Measurements from ENCODE around the gene SH3RF3.

SH3RF3 gene

DNA sequence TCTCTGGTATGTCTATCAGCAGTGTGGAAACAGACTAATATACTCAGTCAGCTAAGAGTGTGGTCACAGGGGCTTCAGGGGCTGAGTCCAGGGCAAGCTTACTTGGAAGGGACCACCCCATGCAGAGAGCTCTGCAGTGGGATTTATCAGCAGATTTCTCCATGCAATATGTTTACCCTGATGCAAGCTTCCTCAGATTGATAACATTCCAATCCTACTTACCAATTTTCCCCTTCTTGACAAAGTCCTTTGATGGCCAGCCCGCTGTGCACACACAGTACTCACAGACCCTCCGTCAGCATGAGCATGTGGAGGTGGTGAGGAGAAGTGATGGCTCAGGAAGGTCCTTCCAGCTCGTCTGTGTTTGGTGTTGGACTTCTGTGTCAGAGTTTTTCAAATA is 51.8 kb downstream of the SH3RF3 start:
- DNase-seq (ENCODE audit: low read depth in 2 of 2) = no peak

DNA sequence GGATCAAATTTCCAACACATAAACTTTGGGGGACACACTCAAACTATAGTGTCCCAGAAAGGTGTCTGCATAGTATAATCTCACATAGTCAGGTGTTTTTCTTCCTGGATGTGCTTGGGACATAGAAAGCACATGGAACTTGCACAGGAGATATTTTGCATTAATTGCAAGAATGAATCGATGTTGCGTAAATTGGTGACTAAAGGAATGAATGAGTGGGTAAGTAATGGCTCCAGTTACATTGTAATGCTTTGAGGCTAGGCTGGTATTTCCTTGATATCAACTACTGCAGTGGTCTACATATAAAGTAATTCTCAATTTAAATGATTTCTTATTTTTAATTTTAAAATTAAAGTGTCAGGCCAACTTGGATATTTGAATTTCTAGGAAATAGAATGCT is 53.4 kb downstream of the SH3RF3 start:
- DNase-seq (ENCODE audit: low read depth in 2 of 2) = no peak

- DNase-seq (ENCODE audit: low read depth in 2 of 2) = no peak
Measured at GRCh38 chr2:109183871-109184270, 54.9 kb downstream of the SH3RF3 start.

GRCh38 chr2:109184368-109184767 is 55.4 kb downstream of the SH3RF3 start:
- no peak for DNase-seq (ENCODE audit: low read depth in 2 of 2)

DNA sequence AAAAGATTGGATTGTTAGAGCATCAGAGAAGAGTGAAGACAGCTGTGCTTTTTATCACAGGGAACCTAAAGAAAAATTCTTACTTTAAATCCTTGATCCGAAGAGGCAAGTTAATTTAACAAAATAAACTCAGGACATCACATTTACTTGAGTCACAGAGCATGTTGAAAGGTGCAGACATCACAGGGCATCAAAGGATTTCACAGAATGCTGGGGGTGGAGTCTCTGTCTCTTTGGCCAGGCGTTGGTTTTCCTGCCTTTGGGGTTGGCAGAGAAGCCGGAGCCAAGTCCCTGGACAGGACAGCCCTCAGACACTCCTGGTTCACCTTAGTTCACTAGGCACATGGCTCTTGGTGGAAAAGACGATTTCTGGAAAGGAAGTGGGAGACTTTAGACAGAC is 56.3 kb downstream of the SH3RF3 start:
- DNase-seq (ENCODE audit: low read depth in 2 of 2) = no peak

- DNase-seq (ENCODE audit: low read depth in 2 of 2) = no peak
Measured at GRCh38 chr2:109185821-109186570, 57.0 kb downstream of the SH3RF3 start.

DNA sequence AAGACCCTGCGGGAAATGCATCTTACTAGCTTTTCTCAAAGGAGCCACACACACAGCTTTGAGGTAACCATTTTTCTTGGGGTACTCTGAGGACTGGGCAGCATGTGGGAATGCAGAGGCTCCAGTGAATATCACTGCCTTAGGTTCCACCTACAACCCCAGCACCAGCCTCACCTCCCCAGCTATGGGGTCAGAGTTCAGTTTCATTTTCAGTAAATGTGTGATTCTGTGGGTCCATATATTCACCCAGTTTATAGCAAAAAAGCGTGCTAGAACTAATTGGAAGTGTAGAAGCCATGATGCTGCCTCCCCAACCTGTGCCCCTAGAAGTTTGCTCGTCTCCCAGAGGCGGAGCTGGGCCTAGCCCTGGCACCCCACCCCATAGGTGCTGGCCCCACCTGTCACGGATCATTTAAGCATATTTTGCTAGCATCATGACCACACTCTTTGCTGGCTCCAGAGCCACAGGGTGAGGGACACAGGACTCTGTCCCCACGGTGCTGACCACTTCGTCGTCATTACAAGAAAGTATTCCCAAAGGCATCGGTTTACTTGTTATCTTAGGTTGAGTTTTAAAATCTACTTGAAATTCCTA is 57.7 kb downstream of the SH3RF3 start:
- no peak for DNase-seq (ENCODE audit: low read depth in 2 of 2)

- DNase-seq (ENCODE audit: low read depth in 2 of 2) = no peak
Measured at GRCh38 chr2:109187711-109188495, 58.9 kb downstream of the SH3RF3 start.

DNA sequence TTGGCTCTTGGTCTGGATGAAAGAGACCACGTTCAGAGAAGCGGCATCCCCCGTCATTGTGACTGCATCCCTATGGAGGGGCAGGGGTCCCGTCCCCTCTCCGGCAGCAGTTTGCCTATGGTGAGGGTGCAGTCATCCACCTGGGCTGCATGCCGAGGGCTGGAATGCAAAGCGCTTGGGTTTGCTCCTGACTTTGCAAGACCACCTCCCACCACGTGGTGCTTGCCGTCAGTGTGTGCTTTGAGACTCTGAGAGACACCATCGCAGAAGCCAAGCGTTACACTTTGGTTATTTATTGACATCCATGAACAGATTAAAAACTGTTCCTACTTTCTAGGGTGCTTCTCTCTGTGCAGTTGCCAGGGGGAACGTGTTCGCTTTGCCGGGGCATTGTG is 59.5 kb downstream of the SH3RF3 start:
- no peak for DNase-seq (ENCODE audit: low read depth in 2 of 2)

GRCh38 chr2:109188898-109189297 is 59.9 kb downstream of the SH3RF3 start:
- DNase-seq (ENCODE audit: low read depth in 2 of 2) = no peak

GRCh38 chr2:109189751-109190150 is 60.7 kb downstream of the SH3RF3 start:
- DNase-seq (ENCODE audit: low read depth in 2 of 2) = no peak

DNA sequence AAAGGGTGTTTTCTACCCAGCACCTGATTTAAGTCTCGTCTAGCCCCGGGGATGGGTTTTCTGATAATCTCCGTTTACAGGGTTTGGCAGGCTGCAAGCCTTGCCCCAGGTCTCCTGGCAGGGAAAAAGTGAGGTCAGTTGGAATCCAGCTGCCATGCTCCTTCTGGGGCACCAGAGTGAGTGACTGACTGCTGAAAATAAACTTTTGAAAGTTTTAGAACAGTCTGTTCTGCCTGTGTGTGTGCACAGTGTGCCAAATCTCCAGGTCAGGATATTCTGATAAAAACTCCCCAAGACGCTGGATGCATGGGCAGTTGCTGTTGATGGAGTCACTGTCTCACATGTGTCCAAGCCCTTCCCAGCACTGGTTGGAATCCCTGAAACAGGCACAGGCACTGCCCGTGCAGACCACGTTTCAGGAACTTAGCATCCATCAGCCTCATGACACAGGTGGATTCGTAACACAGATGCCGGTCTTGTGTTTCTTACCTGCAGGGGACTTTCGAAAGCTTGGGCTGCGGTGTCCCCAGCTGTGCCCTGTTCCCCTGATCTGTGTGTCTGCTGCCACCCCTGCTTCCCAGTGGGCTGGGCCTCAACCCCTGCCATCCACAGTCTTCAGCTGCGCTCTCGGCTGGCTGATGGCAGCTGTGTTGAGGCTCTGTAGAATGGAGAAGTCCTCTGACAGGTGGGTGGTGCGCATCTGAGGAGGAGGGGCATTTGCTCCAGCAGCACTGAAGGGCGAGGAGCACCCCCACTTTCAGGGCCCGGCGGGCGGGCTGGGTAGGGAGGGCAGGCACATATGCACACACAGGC is 65.0 kb downstream of the SH3RF3 start:
- DNase-seq (ENCODE audit: low read depth in 2 of 2) = no peak

DNA sequence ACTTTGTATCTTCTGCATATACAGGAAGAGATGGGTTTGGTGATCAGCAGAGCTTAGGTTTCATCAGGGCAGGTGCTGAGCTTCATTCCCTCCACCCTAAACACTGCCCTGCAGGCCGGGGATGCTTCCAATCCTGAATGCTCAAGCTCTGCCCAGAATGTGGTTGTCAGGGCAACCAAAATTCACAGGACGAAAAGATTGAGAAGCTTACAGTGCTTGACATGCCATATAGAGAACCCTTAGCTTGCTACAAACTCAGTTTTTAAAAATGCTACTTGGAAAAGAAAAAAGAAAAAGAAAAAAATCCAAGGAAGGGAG is 65.6 kb downstream of the SH3RF3 start:
- DNase-seq (ENCODE audit: low read depth in 2 of 2) = no peak

- no peak for DNase-seq (ENCODE audit: low read depth in 2 of 2)
Measured at GRCh38 chr2:109195193-109196045, 66.4 kb downstream of the SH3RF3 start.

DNA sequence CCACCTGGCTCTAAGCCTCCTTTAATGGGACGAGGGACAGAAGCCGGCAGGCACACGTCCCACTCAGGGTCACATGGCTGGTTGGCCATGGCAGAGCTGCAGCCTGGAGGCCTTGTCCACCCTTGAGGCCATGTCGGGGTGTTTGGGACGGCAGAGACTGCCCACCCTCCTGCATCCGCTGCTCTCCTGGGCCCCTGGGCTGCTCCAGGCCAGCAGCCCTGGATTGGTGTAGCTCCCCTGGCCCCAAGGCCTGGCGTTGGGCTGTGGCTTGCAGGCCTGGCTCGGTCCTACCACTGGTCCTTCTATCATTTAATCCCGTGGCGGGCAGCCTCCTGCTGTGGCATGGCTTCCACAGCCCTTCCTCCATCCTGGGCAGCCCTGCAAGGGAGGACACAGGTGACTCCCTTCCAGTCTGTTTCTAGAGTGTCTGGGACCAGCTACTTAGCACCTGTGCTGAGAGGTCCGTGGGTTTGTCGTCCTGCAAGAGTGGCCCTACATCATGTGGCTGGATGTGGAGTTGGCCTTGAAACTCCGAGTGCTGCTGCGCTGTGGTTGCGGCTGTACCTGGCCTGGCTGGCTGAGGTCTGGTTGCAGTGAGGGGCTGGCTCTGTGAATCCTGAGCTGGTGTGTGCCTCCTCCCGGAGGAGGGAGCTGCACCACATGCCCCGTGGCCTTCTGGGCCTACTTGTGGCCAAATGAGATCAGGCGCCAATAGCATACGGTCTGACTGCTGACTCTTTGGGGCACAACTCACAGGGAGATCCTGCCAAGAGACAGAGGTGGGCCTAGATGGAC is 67.3 kb downstream of the SH3RF3 start:
- no peak for DNase-seq (ENCODE audit: low read depth in 2 of 2)

GRCh38 chr2:109197491-109198418 is 68.8 kb downstream of the SH3RF3 start:
- DNase-seq (ENCODE audit: low read depth in 2 of 2) = no peak

- no peak for DNase-seq (ENCODE audit: low read depth in 2 of 2)
Measured at GRCh38 chr2:109199790-109200189, 70.8 kb downstream of the SH3RF3 start.

GRCh38 chr2:109200616-109201464 is 71.8 kb downstream of the SH3RF3 start:
- DNase-seq (ENCODE audit: low read depth in 2 of 2) = no peak

Data from fibroblast of skin of left biceps (primary cell).